NCI-H524 (cell line): ENCODE results near the gene RFXANK.
A peak's percentile ranks its signal among the peaks of the same experiment; 100 is the strongest.
"Not testable (repeated sequence)": the region's sequence is repeated elsewhere in the genome, so short reads cannot be mapped to it uniquely, and the experiment has no call there.

Experiments used
- DNase-seq, 2 experiments: peaks; one replicate each; lab custom pipeline; 2025; lab: John Stamatoyannopoulos, UW

The RFXANK gene

GRCh38 chr19:19170053-19170872, 21.8 kb upstream of the RFXANK start, which contains the start of gene MEF2B:
Gene MEF2B, minus strand, starts transcription at chr19:19170263. Its CDS starts 19,528 bp downstream, at chr19:19150735.
- DNase-seq = peak; percentile 65 to 79

- DNase-seq = no peak
These were observed 21.0 kb upstream of the RFXANK start for GRCh38 chr19:19170873-19171672.

GRCh38 chr19:19171821-19172532, 20.1 kb upstream of the RFXANK start:
- DNase-seq = no peak

GRCh38 chr19:19173243-19173642, 18.8 kb upstream of the RFXANK start:
- DNase-seq = not testable (repeated sequence)

GRCh38 chr19:19176950-19177349, 15.1 kb upstream of the RFXANK start:
- DNase-seq = no peak

GRCh38 chr19:19179548-19180441, 12.3 kb upstream of the RFXANK start:
- DNase-seq = peak in 1 of 2 experiments; percentile 27

- DNase-seq = no peak
These were observed 10.5 kb upstream of the RFXANK start for GRCh38 chr19:19181488-19181998.

GRCh38 chr19:19185853-19186740, 6.0 kb upstream of the RFXANK start:
- peak; percentile 72 to 80 for DNase-seq

- DNase-seq = no peak
These were observed 5.3 kb upstream of the RFXANK start for GRCh38 chr19:19186742-19187141.

GRCh38 chr19:19191768-19192077, 335 bp upstream of the RFXANK start:
- no peak for DNase-seq

- peak in 1 of 2 experiments; percentile 56 for DNase-seq
These were observed 909 bp downstream of the RFXANK start for GRCh38 chr19:19192910-19193423.

- DNase-seq = no peak
These were observed 1.9 kb downstream of the RFXANK start for GRCh38 chr19:19193926-19194325.

GRCh38 chr19:19201697-19202630, 9.9 kb downstream of the RFXANK start:
- DNase-seq = no peak

- no peak for DNase-seq
These were observed 10.6 kb downstream of the RFXANK start for GRCh38 chr19:19202707-19203011.

- peak; percentile 80 to 90 for DNase-seq
These were observed 11.2 kb downstream of the RFXANK start, which contains the start of gene NR2C2AP for GRCh38 chr19:19203012-19203856. Gene NR2C2AP, minus strand, starts transcription at chr19:19203414. Its CDS starts 354 bp downstream, at chr19:19203060.

- no peak for DNase-seq
These were observed 12.1 kb downstream of the RFXANK start for GRCh38 chr19:19204181-19204580.

GRCh38 chr19:19205416-19206410, 13.7 kb downstream of the RFXANK start:
- no peak for DNase-seq
